Esophagus muscularis mucosa (tissue), 3 donors: ENCODE data around the gene ZNF436.

Experiments used
- CTCF ChIP-seq, 3 experiments: fragments of 200-600 bp in 2 of 3; fragments of 450-650 bp in 1 of 3; sonication (generic) in 2 of 3; IDR thresholded peaks; one replicate each; pipeline ENCODE4 v1.5.1; 2017 to 2019; ENCODE audit warnings: antibody characterized with exemption in 3 of 3, mild to moderate bottlenecking in 2 of 3, moderate library complexity in 1 of 3
- POLR2A ChIP-seq: fragments of 450-650 bp; IDR thresholded peaks from one replicate; pipeline ENCODE4 v1.6.1; 2017; ENCODE audit warnings: antibody characterized with exemption, moderate library complexity, mild to moderate bottlenecking, low read depth
- POLR2AphosphoS5 ChIP-seq, 2 donors: sonication (generic); formaldehyde crosslinking; IDR thresholded peaks; one replicate each; pipeline ENCODE4 v1.6.1; 2017; ENCODE audit warnings: antibody characterized with exemption in 2 of 2

GRCh38 chr1:23356471-23357137, 13.0 kb downstream of the ZNF436 start:
- TF ChIP-seq POLR2AphosphoS5 (IDR thresholded peaks at IDR 0.05), result no peak
- no peak for TF ChIP-seq POLR2A
- no peak for TF ChIP-seq CTCF (IDR thresholded peaks at IDR 0.05)
